ENCODE results near the gene GAL3ST1.

GAL3ST1 gene

DNA sequence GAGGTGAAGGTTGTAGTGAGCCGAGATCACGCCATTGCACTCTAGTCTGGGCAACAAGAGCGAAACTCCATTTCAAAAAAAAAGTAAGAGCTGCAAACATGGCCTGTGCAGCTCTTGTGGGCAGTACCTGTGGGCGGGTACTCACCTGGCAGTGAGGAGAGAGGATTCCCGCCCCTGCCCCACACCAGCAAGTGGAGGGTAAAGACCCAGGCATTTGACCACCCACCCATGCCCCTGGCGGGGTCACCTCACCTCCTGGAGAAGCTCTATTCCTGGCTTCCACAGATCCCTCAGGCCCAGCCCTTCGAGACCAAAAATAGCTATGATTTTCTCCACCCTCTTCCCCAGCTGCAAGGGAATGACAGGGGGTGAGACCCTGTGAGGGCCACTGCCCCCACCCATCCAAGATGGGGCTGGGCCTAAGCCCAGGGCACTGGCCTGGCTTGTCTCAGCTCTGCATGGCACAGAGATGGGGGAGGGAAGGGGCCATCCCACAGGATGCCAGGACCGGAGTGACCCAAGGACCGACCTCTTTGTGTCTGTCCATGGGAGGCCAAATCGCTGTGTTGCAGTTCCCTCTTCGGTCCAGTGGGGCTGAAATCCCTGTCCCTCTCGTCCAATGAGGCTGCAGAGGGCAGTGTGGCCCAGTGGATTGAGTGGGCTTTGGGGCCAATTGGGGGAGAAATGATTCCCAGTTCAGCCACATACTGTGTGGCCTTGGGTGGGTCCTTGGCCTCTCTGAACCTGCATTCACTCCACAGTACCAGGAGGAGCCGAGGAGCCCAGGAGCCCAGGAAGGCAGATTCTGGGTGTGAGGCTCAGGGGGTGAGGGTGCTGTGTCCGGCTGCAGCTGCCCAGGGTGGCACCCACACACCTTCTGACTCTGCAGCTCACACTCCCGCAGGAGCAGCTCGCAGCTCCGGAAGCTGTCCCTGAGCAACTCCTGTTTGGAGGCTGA, 42.5 kb downstream of the GAL3ST1 start:
- no peak for DNase-seq

GRCh38 chr22:30526656-30527055, 47.8 kb downstream of the GAL3ST1 start:
- DNase-seq, result no peak

DNA sequence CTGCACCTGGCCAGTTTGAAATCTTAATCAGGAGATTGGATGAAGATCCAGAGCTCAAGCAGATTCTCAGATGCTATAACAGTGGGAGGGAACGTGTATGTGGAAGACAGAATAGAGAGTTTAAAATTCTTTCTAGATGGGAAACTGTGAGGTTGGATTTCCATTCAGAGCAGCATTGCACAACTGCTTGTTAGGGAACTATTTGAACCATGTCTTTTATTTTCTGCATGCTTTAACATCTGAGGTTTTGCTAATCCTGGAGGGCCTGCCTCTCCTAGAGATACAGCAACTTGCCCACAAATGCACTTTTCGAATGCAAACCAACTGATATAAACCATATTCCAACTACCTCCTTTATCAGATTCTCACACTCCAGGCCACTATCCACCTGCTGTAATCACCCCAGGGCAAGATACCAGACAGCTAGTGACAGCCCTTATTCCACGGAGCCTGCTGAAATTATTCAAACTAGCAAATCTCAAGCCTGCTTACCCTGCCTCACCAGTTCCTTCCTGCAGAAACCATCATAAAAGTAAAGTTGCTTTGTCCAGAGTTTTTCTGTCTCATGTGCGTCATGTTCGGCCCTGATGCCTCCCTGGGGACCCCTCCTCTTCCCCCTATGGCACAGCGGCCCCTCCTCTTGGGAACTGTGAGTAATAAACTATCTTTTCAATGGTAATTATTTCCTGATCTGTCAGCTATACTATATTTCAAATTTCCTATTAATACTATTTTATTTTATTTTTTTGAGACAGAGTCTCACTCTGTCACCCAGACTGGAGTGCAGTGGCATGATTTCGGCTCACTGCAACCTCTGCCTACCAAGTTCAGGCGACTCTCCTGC, 50.6 kb downstream of the GAL3ST1 start:
- no peak for DNase-seq

DNA sequence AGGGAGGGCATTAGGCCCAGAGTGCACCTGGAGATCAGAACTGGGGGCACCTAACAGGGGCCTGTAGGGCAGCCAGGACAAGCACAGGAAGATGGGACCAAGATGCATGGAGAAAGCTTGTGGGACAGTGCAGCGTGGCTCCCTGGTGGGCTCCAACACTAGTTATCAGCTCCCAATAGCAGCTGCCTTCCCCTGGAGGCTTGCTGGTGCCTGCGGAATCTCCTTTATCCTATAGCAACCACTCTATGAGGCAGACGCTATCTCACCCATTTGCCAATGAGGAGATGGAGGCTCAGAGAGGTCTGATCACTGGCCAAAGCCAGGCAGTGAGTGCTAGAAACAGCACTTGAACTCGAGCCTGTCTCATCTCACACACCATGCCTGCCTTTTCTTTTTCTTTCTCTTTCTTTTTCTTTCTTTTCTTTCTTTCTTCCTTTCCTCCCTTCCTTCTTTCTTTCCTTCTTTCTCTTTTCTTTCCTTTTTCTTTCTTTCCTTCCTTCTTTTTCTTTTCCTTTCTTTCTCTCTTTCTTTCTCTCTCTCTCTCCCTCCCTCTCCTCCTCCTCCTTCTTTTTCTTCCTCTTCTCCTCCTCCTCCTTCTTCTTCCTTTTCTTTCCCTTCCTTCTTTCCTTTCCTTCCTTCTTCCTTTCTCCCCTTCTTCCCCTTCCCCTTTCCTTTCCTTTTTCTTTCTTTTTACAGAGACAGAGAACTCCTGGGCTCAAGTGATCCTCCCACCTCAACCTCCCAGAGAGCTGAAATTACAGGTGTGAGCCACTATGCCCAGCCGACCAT, 52.9 kb downstream of the GAL3ST1 start:
- no peak for DNase-seq

DNA sequence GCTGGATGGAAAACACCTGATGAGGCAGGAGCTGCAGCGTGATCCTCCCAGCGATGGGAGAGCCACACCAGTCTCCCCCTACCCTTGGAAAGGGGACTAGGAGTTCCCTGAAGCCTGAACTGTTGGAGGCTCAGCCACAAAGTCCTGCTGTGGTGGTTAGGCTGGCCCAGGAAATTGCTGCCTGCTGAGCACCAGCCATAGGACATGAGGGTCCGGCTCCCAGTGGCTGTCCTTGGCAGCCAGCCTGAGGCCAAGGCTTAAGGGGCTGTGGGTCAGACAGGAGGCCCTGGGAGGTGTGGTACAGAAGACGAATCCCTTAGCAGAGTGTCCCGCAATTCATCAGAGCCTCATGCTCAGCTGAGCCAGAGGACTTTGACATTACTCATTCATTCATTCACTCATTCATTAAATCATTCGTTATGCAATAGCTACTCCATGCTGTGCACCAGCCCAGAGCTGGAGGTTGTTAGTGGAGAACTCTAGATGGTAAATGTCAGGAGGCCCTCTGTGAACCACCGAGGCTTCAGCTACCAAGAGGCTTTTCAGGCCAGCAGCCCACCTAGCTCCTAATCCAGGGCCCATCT, 54.5 kb downstream of the GAL3ST1 start:
- no peak for DNase-seq

GRCh38 chr22:30516731-30517130, 57.7 kb downstream of the GAL3ST1 start:
- no peak for DNase-seq

DNA sequence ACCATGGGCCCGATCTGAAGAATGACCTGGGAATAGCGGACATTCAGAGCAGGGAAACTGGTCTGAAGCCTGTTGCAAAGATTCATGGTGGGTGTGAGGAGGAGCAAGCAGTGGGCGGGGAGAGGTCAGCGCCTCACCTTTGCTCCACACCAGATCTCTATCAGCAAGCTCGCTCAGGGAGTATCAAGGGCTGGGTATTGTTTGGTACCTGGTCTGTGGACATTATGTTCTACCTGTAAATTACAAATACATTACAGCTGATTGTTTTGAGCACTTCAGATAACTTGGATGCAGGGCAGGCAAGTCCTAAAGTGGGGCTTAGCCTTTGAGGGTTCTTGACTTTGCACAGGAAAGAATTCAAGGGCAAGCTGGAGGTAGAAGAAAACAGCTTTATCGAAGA, 58.2 kb downstream of the GAL3ST1 start:
- no peak for DNase-seq

- no peak for DNase-seq
These were observed 60.2 kb downstream of the GAL3ST1 start for GRCh38 chr22:30514252-30514651.

GRCh38 chr22:30513462-30513861, 61.0 kb downstream of the GAL3ST1 start:
- no peak for DNase-seq

- no peak for DNase-seq
These were observed 62.6 kb downstream of the GAL3ST1 start for GRCh38 chr22:30511911-30512310.

DNA sequence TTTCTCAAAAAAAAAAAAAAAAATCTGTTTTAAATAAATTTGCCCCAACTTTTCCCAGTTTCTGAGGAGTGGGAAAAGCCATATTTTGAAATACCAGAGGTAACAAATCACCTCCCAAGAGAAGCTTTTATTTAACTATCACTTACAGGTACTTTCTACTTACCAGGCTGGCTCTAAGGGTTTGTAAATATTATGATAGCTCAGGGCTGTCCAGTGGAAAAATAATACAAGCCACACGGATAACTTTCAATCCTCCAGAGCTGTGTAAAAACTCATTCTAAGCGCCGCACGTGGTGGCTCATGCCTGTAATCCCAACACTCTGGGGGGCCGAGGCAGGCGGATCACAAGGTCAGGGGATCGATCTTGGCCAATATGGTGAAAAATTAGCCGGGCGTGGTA, 63.4 kb downstream of the GAL3ST1 start:
- DNase-seq, result no peak

DNA sequence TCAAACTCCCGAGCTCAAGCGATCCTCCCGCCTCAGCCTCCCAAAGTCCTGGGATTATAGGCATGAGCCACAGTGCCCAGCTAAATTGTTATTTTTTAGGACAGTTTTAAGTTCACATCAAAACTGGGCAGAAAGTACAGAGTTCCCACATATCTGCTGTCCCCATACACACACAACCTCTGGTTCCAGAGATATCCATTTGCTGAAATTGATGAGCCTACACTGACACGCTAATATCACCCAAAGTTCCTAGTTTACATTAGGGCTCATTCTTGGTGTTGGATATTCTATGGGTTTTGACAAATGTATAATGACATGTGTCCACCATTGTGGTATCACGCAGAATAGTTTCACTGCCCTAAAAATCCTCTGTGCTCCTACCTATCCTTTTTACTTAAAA, 66.2 kb downstream of the GAL3ST1 start:
- DNase-seq, result no peak

DNA sequence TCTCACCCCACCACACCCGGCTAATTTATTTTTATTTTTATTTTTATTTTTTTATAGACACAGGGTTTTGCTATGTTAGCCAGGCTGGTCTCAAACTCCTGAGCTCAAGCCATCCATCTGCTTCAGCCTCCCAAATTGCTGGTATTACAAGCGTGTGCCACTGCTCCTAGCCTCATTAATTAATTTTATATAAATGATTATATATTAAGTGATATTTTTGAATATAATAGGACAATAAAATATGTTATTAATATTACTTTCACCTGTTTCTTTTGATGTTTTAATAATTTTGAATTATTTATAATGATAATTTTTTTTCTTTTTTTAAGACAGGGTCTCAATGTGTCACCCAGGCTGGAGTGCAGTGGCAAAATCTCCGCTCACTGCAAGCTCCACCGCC, 66.8 kb downstream of the GAL3ST1 start:
- no peak for DNase-seq

DNA sequence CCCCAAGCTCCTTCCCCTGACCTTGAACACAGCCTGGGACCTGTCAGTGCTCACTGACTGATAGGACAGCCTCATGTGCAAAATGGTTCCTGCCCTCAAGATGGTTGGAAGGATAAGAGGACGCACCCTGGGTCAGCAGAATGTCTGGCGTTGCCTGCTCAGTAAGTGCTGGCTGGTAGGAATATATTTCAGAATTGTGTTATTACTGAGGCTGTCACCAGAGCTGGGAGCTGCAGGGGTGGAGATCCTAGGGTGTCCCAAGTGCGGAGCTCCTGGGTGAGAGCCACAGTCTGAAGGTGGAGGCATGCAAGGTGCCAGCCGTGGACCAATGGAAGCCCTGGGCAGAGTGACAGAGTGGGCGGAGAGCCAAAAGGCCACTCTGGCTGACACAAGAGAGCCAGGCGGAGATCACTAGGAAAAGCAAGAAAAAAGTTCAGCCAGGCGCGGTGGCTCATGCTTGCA, 67.9 kb downstream of the GAL3ST1 start:
- DNase-seq, result no peak
